Measurements from ENCODE around the gene CENPE.

- TF ChIP-seq EZH2 (IDR thresholded peaks at IDR 0.05; ENCODE audit: low read depth, low read length, severe bottlenecking) (no peak), SRF (IDR thresholded peaks at IDR 0.05; ENCODE audit: low read depth, low read length) (no peak), CEBPB (IDR thresholded peaks at IDR 0.05; ENCODE audit: low read depth, low read length) (no peak), E2F6 (IDR thresholded peaks at IDR 0.05) (no peak), USF2 (IDR thresholded peaks at IDR 0.05; ENCODE audit: low read length) (no peak), POU5F1 (IDR thresholded peaks at IDR 0.05; ENCODE audit: low read depth, low read length) (no peak), ZNF274 (IDR thresholded peaks at IDR 0.05; ENCODE audit: borderline replicate concordance, extremely low read depth, low read length) (no peak), POLR2A (IDR thresholded peaks at IDR 0.05; ENCODE audit: control extremely low read depth in 1 of 2, low read depth in 2 of 2, low read length in 2 of 2) (no peak), TAF1 (IDR thresholded peaks at IDR 0.05; ENCODE audit: low read depth, low read length) (no peak)
Observed at GRCh38 chr4:103118166-103118565, 80.0 kb downstream of the CENPE start.

Measured in H1 (cell line).